ENCODE results near the gene ZNF536. TPM values are rescaled to one million over a fixed set of nuclear protein-coding genes. Genes with fewer than 3 reads are reported as not detected.

Gene ZNF536
- total RNA-seq, 1 experiment from 2014 or later: not detected

DNA sequence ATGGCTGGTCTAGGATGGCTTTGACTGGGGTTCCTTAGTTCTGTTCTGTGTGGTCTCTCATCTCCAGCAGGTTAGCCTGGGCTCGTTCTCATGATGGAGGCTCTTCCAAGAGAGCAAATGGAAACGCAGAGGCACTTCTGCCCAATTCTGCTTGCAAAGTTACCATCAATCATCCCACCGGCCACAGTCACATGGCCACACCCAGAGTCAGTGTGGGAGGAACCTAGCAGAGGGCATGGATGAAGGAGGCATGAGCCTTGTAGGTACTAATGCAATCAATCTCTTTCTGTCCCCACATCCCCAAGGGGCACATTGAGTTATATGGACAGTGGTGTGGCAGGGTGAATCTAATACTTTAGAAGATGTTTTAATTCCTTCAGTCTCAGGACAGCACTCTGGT lies 207.2 kb downstream of the ZNF536 start:
- ChIA-PET CTCF (no interaction called here), POLR2A (no interaction called here)
- BruUV-seq (replicated peaks): no TSS peak
- no peaks in the 10 kb centered on the region for H3K4me1 ChIP-seq
- H3K4me1 Mint-ChIP-seq (ENCODE audit: low read depth, unreplicated experiment): no peaks in the 10 kb centered on the region
- H3K9me3 Mint-ChIP-seq (ENCODE audit: unreplicated experiment): no peaks in the 10 kb centered on the region
- no peaks in the 10 kb centered on the region for H3K9me3 ChIP-seq
- TF ChIP-seq, protein P1, sequence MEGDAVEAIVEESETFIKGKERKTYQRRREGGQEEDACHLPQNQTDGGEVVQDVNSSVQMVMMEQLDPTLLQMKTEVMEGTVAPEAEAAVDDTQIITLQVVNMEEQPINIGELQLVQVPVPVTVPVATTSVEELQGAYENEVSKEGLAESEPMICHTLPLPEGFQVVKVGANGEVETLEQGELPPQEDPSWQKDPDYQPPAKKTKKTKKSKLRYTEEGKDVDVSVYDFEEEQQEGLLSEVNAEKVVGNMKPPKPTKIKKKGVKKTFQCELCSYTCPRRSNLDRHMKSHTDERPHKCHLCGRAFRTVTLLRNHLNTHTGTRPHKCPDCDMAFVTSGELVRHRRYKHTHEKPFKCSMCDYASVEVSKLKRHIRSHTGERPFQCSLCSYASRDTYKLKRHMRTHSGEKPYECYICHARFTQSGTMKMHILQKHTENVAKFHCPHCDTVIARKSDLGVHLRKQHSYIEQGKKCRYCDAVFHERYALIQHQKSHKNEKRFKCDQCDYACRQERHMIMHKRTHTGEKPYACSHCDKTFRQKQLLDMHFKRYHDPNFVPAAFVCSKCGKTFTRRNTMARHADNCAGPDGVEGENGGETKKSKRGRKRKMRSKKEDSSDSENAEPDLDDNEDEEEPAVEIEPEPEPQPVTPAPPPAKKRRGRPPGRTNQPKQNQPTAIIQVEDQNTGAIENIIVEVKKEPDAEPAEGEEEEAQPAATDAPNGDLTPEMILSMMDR (IDR thresholded peaks at IDR 0.05; ENCODE audit: insufficient read depth in 1 of 2, low read depth in 1 of 2, low read length in 1 of 2, severe bottlenecking in 1 of 2, unreplicated experiment in 1 of 2): no peak
- H3K36me3 ChIP-seq (ENCODE audit: control insufficient read depth, insufficient read depth, low read length): no peaks in the 10 kb centered on the region
- no peaks in the 10 kb centered on the region for H3K27me3 ChIP-seq (replicated peaks; ENCODE audit: control insufficient read depth, insufficient read depth, low read length)
- H3K27me3 Mint-ChIP-seq (ENCODE audit: insufficient read depth, unreplicated experiment): peaks cover 7% of the 10 kb centered on the region
- no peak overlapping the region for H3K4me3 Mint-ChIP-seq (ENCODE audit: unreplicated experiment)
- intact Hi-C loops (cut with micrococcal nuclease; ENCODE audit: unreplicated experiment): no loop called here
- H3K36me3 Mint-ChIP-seq (ENCODE audit: insufficient read depth, unreplicated experiment): no peaks in the 10 kb centered on the region
- H3K4me3 ChIP-seq (ENCODE audit: low read depth, low read length): no peak overlapping the region
- no peak for DNase-seq
- H3K27ac Mint-ChIP-seq (ENCODE audit: unreplicated experiment): no peak overlapping the region

DNA sequence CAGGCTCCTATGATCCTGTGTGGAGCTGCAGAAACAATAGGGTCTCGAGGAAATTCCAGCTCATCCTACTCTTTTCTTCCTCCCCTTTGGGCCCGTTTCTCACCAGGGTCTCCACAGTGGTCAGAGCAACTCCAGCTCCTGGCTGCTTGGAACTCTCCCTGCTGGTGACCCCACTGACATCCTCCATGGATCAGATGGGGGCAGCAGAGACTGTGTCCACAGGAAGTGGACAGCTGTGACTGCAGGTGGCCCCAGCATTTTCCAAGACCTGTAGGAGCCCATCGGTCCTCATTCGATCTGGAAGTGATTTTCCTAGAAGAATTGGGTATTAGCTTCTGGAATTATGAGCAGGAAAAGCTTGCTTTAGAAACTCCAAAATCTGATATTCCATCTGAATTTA lies 208.5 kb downstream of the ZNF536 start:
- H3K27ac Mint-ChIP-seq (ENCODE audit: unreplicated experiment): no peak overlapping the region
- H3K9me3 Mint-ChIP-seq (ENCODE audit: unreplicated experiment): no peaks in the 10 kb centered on the region
- Histone ChIP-seq H3K36me3 (ENCODE audit: control insufficient read depth, insufficient read depth, low read length) (no peaks in the 10 kb centered on the region), H3K9me3 (no peaks in the 10 kb centered on the region), H3K4me3 (ENCODE audit: low read depth, low read length) (no peak overlapping the region), H3K4me1 (no peaks in the 10 kb centered on the region), H3K27me3 (replicated peaks; ENCODE audit: control insufficient read depth, insufficient read depth, low read length) (no peaks in the 10 kb centered on the region)
- CTCF ChIA-PET: no interaction called here
- TF ChIP-seq, protein P1 (IDR thresholded peaks at IDR 0.05; ENCODE audit: insufficient read depth in 1 of 2, low read depth in 1 of 2, low read length in 1 of 2, severe bottlenecking in 1 of 2, unreplicated experiment in 1 of 2): no peak
- no TSS peak for BruUV-seq (replicated peaks)
- POLR2A ChIA-PET: no interaction called here
- intact Hi-C loops (cut with micrococcal nuclease; ENCODE audit: unreplicated experiment): no loop called here
- peaks cover 3% of the 10 kb centered on the region for H3K27me3 Mint-ChIP-seq (ENCODE audit: insufficient read depth, unreplicated experiment)
- DNase-seq: no peak
- H3K36me3 Mint-ChIP-seq (ENCODE audit: insufficient read depth, unreplicated experiment): no peaks in the 10 kb centered on the region
- H3K4me3 Mint-ChIP-seq (ENCODE audit: unreplicated experiment): no peak overlapping the region
- no peaks in the 10 kb centered on the region for H3K4me1 Mint-ChIP-seq (ENCODE audit: low read depth, unreplicated experiment)

DNA sequence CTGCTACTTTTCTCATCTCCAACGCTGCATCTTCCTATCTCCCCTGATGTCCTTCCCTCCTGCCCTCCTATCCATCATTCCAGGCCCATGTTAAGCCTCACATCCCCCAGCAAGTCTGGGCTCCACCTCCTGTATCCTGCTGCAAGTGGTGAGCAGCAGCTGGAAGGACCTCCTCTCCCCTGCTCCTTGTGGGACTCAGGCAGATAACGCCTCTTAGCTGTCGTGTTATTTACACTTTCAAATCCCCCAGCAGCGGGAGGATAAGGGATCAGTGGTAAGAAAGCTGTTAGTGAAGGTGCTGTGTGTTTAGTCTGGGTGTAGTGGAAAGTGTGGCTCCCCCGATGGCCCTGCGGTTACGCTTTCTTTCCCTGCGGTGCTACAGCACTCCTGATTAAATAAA lies 211.9 kb downstream of the ZNF536 start:
- no peak overlapping the region for H3K27ac Mint-ChIP-seq (ENCODE audit: unreplicated experiment)
- BruUV-seq (replicated peaks): no TSS peak
- no peaks in the 10 kb centered on the region for H3K4me1 Mint-ChIP-seq (ENCODE audit: low read depth, unreplicated experiment)
- intact Hi-C loops (cut with micrococcal nuclease; ENCODE audit: unreplicated experiment): no loop called here
- H3K9me3 Mint-ChIP-seq (ENCODE audit: unreplicated experiment): no peaks in the 10 kb centered on the region
- no peaks in the 10 kb centered on the region for H3K27me3 ChIP-seq (replicated peaks; ENCODE audit: control insufficient read depth, insufficient read depth, low read length)
- ChIA-PET CTCF (no interaction called here), POLR2A (no interaction called here)
- H3K36me3 Mint-ChIP-seq (ENCODE audit: insufficient read depth, unreplicated experiment): no peaks in the 10 kb centered on the region
- DNase-seq: no peak
- H3K9me3 ChIP-seq: no peaks in the 10 kb centered on the region
- no peaks in the 10 kb centered on the region for H3K36me3 ChIP-seq (ENCODE audit: control insufficient read depth, insufficient read depth, low read length)
- no peak overlapping the region for H3K4me3 Mint-ChIP-seq (ENCODE audit: unreplicated experiment)
- peaks cover 3% of the 10 kb centered on the region for H3K27me3 Mint-ChIP-seq (ENCODE audit: insufficient read depth, unreplicated experiment)
- H3K4me3 ChIP-seq (ENCODE audit: low read depth, low read length): no peak overlapping the region
- TF ChIP-seq, protein P1 (IDR thresholded peaks at IDR 0.05; ENCODE audit: insufficient read depth in 1 of 2, low read depth in 1 of 2, low read length in 1 of 2, severe bottlenecking in 1 of 2, unreplicated experiment in 1 of 2): no peak
- no peaks in the 10 kb centered on the region for H3K4me1 ChIP-seq
